ENCODE data around the gene GCAT. TPM values are rescaled to one million over a fixed set of nuclear protein-coding genes. Genes with fewer than 3 reads are reported as not detected.

Gene GCAT
- total RNA-seq, 2 donors from 2014 or later: 31.6 to 42.5 TPM

DNA sequence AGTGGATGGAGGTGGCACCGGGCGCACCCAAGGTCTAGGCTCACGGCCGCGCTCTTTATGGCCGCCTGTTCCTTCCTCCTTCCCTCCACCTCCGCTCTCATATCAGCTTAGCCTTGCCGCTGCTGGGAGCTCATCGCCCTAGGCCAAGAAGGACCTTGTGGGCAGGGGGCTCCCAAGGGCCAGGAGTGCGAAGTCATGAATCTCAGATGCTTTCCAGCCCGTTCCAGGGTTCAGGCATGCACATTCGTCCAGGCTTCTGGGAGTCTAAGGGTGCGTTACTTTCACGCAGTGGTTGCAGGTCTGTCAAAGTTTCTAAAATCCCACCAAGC is 11.3 kb downstream of the GCAT start:
- Histone ChIP-seq H3K4me1 (peaks cover 18% of the 10 kb centered on the region), H3K27ac (no peak overlapping the region), H3K9me3 (no peaks in the 10 kb centered on the region), H3K4me3 (no peak overlapping the region), H3K27me3 (no peaks in the 10 kb centered on the region), H3K36me3 (replicated peaks in 1 of 2; ENCODE audit: insufficient read depth in 1 of 2, low read depth in 2 of 2) (peaks cover 0 to 2% of the 10 kb centered on the region in 2 donors)
- intact Hi-C loops (cut with DNase I): loop anchor here (5.0 kb wide), 1 partner anchor 43 kb away; no protein-coding TSS in a partner anchor
- TF ChIP-seq, protein P1, sequence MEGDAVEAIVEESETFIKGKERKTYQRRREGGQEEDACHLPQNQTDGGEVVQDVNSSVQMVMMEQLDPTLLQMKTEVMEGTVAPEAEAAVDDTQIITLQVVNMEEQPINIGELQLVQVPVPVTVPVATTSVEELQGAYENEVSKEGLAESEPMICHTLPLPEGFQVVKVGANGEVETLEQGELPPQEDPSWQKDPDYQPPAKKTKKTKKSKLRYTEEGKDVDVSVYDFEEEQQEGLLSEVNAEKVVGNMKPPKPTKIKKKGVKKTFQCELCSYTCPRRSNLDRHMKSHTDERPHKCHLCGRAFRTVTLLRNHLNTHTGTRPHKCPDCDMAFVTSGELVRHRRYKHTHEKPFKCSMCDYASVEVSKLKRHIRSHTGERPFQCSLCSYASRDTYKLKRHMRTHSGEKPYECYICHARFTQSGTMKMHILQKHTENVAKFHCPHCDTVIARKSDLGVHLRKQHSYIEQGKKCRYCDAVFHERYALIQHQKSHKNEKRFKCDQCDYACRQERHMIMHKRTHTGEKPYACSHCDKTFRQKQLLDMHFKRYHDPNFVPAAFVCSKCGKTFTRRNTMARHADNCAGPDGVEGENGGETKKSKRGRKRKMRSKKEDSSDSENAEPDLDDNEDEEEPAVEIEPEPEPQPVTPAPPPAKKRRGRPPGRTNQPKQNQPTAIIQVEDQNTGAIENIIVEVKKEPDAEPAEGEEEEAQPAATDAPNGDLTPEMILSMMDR (IDR thresholded peaks at IDR 0.05): no peak
- TF ChIP-seq POLR2A (IDR thresholded peaks at IDR 0.05): no peak
- DNase-seq (no peak), ATAC-seq (no peak)
- WGBS, 2 donors: 32 to 81% methylated on average over 6 to 14 of the region's 14 CpGs

DNA sequence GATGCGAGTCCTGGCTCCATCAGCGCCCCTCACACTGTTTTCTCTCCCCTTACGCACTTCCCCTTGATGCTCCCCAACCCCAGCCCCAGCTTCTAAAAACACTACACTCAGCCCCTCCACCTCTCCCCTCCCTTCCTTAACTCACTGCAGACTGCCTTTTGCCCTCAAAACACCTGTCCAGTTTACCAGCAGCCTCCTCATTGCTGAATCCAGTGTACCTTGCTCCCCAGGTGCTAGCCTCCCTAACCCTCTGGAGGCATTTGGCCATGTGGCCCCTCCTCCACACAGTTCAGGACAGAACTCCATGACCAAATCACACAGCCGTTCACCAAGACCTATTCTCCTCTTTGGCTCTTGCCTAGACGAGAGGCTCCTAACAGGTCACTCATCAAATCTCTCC is 12.6 kb downstream of the GCAT start:
- DNase-seq: no peak
- no peaks in the 10 kb centered on the region for H3K27me3 ChIP-seq
- no peak for ATAC-seq
- no peak overlapping the region for H3K4me3 ChIP-seq
- intact Hi-C loops (cut with DNase I): loop anchor here (5.0 kb wide), 1 partner anchor 137 kb away; no protein-coding TSS in a partner anchor
- no peak overlapping the region for H3K27ac ChIP-seq
- 84 to 91% methylated on average over 5 of the region's 5 CpGs for WGBS, 2 donors
- H3K36me3 ChIP-seq (replicated peaks in 1 of 2; ENCODE audit: insufficient read depth in 1 of 2, low read depth in 2 of 2): peaks cover 0 to 2% of the 10 kb centered on the region in 2 donors
- H3K9me3 ChIP-seq: no peaks in the 10 kb centered on the region
- TF ChIP-seq, protein P1 (IDR thresholded peaks at IDR 0.05): no peak
- no peak for TF ChIP-seq POLR2A (IDR thresholded peaks at IDR 0.05)
- H3K4me1 ChIP-seq: peaks cover 18% of the 10 kb centered on the region

DNA sequence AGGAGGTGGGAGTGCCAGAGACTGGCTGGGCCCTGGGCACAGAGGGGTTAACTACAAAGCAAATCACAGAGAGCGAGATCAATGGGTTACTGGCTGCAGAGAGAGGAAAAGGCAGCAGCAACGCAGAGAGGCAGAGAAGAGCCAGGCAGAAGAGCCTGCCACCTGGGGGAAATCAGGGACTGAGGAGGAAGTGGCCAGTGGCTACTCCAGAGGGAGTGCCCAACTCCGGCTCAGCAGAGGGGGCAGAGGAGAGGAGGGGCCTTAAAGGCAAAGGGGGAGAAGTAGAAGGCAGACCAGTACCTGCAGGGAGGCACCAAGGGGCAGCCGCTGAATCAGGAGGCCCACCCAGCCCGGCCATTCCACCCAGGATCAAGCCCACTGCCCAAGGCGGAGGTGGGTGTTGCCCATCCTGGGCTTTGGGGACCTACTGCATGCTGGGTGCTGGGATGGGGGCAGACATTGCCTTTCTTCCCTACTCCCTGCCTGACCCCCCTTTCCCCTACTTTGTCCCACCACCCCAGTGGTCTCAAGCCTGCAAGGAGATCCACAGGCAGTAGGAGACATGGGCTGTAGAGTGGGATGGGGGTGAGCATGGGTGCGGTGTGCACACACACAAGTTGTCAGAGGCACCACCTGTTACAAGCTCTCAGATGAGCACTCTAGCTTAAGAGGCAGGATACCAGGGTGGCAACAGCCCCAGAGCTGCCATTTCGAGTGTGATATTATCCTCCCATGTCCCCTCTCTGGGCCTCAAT is 14.5 kb downstream of the GCAT start:
- peaks cover 18% of the 10 kb centered on the region for H3K4me1 ChIP-seq
- no peaks in the 10 kb centered on the region for H3K36me3 ChIP-seq (replicated peaks in 1 of 2; ENCODE audit: insufficient read depth in 1 of 2, low read depth in 2 of 2)
- intact Hi-C loops (cut with DNase I): loop anchor here (5.0 kb wide), 1 partner anchor 135 kb away; no protein-coding TSS in a partner anchor
- WGBS, 2 donors: 35 to 49% methylated on average over 6 to 8 of the region's 8 CpGs
- TF ChIP-seq, protein P1 (IDR thresholded peaks at IDR 0.05): no peak
- no peak for TF ChIP-seq POLR2A (IDR thresholded peaks at IDR 0.05)
- no peaks in the 10 kb centered on the region for H3K9me3 ChIP-seq
- no peaks in the 10 kb centered on the region for H3K27me3 ChIP-seq
- no peak for ATAC-seq
- H3K4me3 ChIP-seq: no peak overlapping the region
- H3K27ac ChIP-seq: no peak overlapping the region
- no peak for DNase-seq

DNA sequence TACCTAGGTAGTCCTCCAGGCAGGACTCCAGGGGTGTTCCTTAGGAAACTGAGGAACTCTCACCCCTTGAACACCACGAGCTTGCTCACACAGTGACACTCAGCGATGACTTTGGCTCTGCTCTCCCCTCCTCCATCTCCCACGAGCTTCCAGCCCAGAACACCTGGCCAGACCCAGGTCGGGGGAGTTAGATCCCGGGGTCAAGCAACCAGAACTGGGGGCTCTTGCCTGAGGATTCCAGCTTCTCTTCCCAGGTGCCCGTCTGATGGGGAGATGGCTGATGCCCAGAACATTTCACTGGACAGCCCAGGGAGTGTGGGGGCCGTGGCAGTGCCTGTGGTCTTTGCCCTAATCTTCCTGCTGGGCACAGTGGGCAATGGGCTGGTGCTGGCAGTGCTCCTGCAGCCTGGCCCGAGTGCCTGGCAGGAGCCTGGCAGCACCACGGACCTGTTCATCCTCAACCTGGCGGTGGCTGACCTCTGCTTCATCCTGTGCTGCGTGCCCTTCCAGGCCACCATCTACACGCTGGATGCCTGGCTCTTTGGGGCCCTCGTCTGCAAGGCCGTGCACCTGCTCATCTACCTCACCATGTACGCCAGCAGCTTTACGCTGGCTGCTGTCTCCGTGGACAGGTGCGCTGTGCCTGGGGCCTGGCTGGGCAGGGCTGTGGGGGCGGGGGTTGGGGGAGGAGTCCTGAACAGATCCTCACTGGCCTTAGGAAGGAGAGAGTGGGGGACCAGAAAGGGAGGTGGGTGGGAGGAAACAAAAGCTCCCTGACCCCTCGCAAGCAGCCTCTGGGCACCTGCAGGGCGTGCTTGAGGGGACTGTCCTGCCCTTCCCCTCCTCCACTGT is 15.6 kb downstream of the GCAT start, which contains the start of gene GALR3:
TSS of gene GALR3 (plus strand) at position 249 of the 852 bp plus-strand sequence. CDS start at position 274, 25 bp downstream.
- intact Hi-C loops (cut with DNase I): loop anchor here (5.0 kb wide), 1 partner anchor 134 kb away; no protein-coding TSS in a partner anchor
- H3K9me3 ChIP-seq: no peaks in the 10 kb centered on the region
- DNase-seq: no peak
- no peak within 1 kb of the TSS for H3K27ac ChIP-seq
- no peak for TF ChIP-seq POLR2A (IDR thresholded peaks at IDR 0.05)
- TF ChIP-seq, protein P1 (IDR thresholded peaks at IDR 0.05): no peak
- WGBS, 2 donors: 62 to 100% methylated on average over 2 to 20 of the region's 21 CpGs
- ATAC-seq: no peak
- no peaks in the 10 kb centered on the region for H3K27me3 ChIP-seq
- H3K4me3 ChIP-seq: no peak within 1 kb of the TSS
- peaks cover 8% of the 10 kb centered on the region for H3K4me1 ChIP-seq
- H3K36me3 ChIP-seq (replicated peaks in 1 of 2; ENCODE audit: insufficient read depth in 1 of 2, low read depth in 2 of 2): no peaks in the 10 kb centered on the region

Data from body of pancreas (tissue), 4 donors.